Fibroblast of skin of back (primary cell): ENCODE data around the gene CFAP65.

Experiments
- DNase-seq: peaks from one replicate; pipeline ENCODE4 v3.0.0-alpha.2; 2013

The CFAP65 gene

GRCh38 chr2:218990052-218990451, 51.3 kb downstream of the CFAP65 start:
- DNase-seq = no peak

GRCh38 chr2:218988650-218989049, 52.7 kb downstream of the CFAP65 start:
- DNase-seq = no peak

GRCh38 chr2:218988164-218988563, 53.2 kb downstream of the CFAP65 start:
- no peak for DNase-seq

GRCh38 chr2:218986148-218986761, 55.1 kb downstream of the CFAP65 start:
- DNase-seq = no peak

- DNase-seq = no peak
These were observed 55.8 kb downstream of the CFAP65 start for GRCh38 chr2:218985325-218986091.

DNA sequence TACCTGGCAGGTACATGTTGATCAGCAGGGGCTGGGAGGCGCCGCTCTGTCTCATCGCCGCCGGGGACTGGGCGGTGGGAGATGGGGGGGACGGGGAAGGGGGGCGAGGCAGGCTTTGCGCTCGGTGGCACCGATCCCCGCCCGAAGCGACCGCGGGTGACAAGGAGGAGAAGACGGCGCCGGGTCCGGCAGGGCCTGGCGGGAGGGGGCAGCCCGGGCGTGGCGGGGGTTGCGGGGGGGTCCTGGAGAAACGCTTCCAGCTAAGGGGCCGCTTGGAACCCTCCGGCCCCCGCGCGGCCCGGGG, 56.3 kb downstream of the CFAP65 start, which contains the start of gene FEV:
FEV (minus strand) TSS at position 164 of the 304 bp plus-strand sequence; CDS start at position 55, 109 bp downstream.
- no peak for DNase-seq

GRCh38 chr2:218984239-218985020, 56.9 kb downstream of the CFAP65 start:
- DNase-seq = no peak

DNA sequence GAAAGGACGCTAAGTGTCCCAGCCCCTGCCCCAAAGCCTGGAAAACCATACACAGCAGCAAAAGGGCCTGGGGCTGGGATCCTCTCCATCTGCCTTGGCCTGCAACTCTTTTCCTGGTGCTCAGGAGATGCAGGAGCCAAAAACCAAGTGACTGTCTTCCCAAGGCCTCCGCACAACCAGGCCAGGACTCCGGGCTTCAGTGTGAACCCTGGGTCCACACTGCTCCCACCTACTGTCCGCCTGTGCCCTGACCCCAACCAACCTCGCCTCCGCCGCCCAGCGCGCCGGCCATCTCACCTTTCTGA, 57.4 kb downstream of the CFAP65 start:
- DNase-seq = no peak

- DNase-seq = no peak
These were observed 57.9 kb downstream of the CFAP65 start for GRCh38 chr2:218983263-218983933.

DNA sequence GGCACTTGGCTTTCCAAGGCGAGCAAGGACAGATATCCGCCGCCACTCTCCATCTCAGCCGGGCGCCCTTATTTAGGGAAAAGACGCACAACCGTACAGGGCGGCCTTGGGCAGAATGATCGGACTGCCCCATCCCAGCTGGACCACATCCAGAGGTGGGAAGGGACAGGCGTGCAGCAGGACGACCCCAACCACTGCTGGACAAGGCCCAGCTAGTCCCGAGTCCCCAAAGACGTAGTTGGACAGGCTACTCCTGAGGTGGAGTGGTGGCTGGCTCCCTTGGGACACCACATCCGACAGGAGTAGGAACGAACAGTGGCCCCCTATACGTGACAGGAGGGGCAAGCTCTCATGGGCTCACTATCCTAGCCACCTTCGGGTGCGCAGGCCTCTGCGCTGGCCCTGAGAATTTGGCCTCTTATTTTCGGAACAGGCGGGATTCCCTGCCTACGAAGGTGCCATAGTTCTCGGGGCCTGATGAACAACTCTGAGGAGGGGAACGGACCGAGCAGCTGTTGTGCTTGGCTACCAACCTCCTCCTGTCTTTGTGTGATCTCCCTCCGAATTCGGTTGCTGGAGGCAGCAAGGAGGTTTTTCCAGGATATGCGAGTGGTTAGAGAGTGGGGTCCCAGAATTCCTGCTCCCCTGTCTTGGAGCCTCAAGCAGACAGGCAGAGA, 58.6 kb downstream of the CFAP65 start:
- DNase-seq = no peak

DNA sequence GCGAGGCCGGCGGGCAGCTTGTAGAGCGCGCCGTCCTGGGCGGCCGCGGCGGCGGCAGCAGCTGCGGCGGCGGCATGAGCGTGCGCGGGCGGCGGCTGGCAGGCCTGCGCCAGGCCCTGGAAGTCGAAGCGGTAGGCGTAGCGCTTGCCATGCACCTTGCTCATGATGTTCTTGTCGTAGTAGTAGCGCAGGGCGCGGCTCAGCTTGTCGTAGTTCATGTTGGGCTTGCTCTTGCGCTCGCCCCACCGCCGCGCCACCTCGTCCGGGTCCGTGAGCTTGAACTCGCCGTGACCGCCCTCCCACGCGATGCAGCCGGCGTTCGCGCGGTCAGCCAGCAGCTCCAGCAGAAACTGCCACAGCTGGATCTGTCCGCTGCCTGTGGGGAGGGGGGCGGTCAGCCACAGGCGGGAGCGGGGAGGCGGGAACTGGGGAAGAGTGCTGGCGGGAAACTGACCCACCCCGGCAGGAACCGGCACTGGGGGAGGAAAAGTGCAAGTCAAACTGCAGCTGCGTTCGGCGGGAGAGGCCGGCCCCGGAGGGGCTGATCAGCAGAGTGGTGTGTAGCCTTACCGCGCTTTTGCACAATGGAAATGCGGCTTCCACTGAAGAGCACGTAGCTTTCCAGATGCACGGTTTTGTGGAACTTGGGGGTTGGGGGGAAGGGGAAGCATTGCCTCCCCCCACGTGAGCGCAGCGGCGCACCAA, 59.3 kb downstream of the CFAP65 start:
- no peak for DNase-seq

GRCh38 chr2:218981390-218981880, 59.9 kb downstream of the CFAP65 start:
- DNase-seq = no peak

DNA sequence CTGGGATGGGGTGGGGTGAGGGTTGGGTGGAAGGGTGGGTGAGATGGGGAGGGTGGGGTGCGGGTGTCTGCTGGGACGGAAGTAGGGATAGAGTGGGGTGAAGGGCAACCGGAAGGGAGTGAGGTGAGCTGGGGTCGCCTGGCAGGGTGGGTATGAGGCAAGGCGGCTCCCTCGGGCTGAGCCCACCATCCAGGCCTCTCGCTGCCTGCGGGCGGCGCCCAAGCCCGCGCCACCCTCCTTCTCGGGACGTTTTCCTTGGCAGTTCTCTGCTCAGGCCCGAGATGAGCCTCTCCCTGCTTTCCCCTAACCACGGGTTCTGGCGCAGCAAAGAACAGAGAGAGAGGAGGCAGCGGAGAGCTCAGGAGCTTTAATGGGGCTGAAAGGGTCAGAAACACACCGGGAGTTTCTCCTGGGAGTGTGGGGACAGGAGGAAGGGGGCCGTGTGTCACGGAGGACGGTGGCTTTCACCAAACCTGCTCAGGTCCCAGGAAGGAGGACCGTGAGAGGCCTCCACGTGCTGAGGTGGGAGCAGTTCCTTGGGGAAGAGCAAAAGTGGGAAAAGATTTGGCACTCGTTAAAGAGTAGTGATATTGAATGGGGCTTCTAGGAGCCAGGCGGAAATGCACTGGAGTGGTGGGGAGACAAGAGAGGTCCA, 60.5 kb downstream of the CFAP65 start:
- no peak for DNase-seq

- DNase-seq = peak; percentile 64
These were observed 61.2 kb downstream of the CFAP65 start for GRCh38 chr2:218979846-218980734.

DNA sequence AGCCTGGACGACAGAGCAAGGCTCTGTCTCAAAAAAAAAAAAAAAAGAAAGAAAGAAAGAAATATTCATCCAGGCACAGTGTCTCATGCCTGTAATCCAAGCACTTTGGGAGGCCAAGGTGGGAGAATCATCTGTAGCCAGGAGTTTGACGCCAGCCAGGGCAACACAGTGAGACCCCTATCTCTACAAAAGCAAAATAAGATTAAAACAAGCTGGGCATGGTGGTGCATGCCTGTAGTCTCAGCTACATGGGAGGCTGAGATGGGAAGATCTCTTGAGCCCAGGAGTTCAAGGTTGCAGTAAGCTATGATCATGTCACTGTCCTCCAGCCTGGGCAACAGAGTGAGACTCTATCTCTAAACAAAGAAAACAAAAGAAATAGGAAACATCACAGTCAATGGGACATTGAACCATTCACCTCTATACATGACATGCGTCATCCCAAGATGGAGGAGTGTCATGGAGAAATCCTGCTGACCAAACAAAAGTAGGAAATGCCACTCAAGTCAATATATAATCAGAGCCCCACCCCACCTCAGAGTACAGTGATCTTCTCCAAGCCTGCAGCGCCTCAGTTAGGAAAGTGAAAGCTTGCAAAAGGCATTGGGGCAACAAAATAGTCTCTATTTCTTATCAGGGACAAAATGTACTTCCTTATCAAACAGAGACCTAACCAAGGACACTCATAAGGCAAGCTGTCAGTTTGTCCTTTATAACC, 66.1 kb downstream of the CFAP65 start:
- no peak for DNase-seq

- no peak for DNase-seq
These were observed 70.4 kb downstream of the CFAP65 start for GRCh38 chr2:218970894-218971293.

DNA sequence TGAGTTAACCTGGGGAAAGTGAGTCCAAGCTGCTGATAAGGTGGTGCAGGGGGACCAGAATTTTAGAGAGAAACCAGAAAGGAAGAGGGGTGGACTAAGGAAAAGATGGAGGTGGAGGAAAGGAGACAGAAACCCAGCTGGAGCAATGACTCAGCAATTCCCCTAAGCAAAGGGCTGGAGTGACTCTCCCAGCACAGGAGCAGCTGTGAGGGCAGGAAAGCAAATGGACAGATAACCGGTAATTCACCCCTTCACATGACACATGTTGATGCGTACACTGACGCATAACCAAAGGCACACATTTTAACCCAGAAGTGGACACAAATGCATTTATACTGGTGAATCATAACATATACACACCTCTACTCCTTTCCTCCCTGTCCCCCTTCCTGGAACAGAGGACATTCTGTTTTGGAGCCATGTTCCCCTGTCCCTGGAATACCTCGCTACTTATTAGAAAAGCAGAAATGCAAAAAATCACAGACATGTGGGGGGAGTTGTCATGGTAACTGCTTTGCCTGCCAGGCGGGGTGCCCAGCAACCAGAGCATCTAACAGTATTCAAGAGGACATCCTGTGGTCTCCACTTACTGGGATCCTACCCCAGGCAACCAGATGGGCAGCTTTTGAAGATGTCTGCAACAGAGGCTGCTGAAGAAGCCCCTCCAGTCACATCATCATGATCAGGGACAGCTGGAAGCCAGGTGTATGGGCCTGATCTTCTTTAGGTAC, 77.1 kb downstream of the CFAP65 start:
- peak; percentile 19 for DNase-seq

DNA sequence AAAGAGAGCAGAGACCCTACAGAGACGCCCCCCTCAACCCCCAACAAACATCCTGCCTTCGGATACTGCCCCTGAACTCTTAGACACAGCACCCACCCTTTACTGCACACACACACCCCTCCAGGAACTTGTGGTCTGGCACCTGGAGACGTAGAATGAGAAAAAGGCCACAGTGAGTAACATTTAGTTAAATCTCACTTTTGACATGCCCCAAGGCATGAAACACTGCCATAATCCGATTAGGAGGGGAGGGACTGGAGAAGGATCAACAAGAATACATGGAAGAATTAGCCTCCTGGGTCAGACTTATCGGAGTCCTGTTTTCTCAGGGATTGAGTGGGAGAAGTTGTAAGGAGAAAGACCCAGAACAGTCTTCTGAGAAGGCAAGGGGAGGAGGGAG, 77.7 kb downstream of the CFAP65 start:
- no peak for DNase-seq
